Tibial nerve (tissue), 4 donors: ENCODE data around the gene TMEM101.

Experiments used
- EP300 ChIP-seq, 2 donors: sonication (generic); formaldehyde crosslinking; IDR thresholded peaks; one replicate each; pipeline ENCODE4 v1.6.1; 2017; ENCODE audit warnings: antibody characterized with exemption in 2 of 2, mild to moderate bottlenecking in 1 of 2
- POLR2A ChIP-seq, 2 donors: fragments of 450-650 bp; IDR thresholded peaks; one replicate each; pipeline ENCODE4 v1.6.1; 2017; ENCODE audit warnings: antibody characterized with exemption in 2 of 2, mild to moderate bottlenecking in 2 of 2, moderate library complexity in 2 of 2
- TF ChIP-seq, protein P1 (sequence below), 5 experiments: fragments of 200-600 bp in 3 of 5; fragments of 450-650 bp in 2 of 5; sonication (generic) in 3 of 5; IDR thresholded peaks; one replicate each; pipeline ENCODE4 v1.5.1; 2016 to 2019; ENCODE audit warnings: antibody characterized with exemption in 5 of 5, mild to moderate bottlenecking in 3 of 5, moderate library complexity in 2 of 5

DNA sequence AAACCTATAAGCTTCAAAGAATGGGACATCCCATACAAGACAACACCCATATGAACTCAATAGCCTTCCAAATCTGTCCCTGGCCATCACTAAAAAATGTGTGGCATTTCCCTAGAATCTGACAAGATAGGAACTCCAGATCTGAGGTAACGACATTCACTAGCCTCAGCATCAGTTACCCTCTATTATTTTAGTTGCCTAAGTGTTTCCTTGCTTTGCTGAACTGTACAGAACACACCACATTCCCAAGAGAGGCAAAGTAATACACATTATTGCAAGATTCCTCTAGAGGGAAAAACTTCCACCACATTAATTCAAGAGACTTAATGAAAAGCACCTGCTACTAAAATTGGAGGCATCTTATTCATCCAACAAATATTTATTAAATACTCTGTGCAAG lies 46.7 kb upstream of the TMEM101 start:
- TF ChIP-seq EP300 (IDR thresholded peaks at IDR 0.05) = no peak
- TF ChIP-seq POLR2A (IDR thresholded peaks at IDR 0.05) = no peak
- TF ChIP-seq, protein P1, sequence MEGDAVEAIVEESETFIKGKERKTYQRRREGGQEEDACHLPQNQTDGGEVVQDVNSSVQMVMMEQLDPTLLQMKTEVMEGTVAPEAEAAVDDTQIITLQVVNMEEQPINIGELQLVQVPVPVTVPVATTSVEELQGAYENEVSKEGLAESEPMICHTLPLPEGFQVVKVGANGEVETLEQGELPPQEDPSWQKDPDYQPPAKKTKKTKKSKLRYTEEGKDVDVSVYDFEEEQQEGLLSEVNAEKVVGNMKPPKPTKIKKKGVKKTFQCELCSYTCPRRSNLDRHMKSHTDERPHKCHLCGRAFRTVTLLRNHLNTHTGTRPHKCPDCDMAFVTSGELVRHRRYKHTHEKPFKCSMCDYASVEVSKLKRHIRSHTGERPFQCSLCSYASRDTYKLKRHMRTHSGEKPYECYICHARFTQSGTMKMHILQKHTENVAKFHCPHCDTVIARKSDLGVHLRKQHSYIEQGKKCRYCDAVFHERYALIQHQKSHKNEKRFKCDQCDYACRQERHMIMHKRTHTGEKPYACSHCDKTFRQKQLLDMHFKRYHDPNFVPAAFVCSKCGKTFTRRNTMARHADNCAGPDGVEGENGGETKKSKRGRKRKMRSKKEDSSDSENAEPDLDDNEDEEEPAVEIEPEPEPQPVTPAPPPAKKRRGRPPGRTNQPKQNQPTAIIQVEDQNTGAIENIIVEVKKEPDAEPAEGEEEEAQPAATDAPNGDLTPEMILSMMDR (IDR thresholded peaks at IDR 0.05) = no peak
